Lung (tissue), 12 donors: ENCODE results near the gene RPL36. TPM values are rescaled to one million over a fixed set of nuclear protein-coding genes. Genes with fewer than 3 reads are reported as not detected.
A peak's percentile ranks its signal among the peaks of the same experiment; 100 is the strongest.

Experiments
- ATAC-seq: fragments of 200-7000 bp; cut with Tn5 transposase; one replicate; pipeline ENCODE4 v1.9.1; 2020; ENCODE audit warnings: moderate number of reproducible peaks; ENCODE audit not compliant: insufficient read depth, low FRiP score
- DNase-seq, 3 donors: peaks; one replicate each; pipeline ENCODE4 v3.0.0-alpha.2; 2013 to 2017
- H3K27ac ChIP-seq, 2 donors: one replicate each; pipeline ENCODE4 v1.5.1; 2013; ENCODE audit warnings: mild to moderate bottlenecking in 2 of 2, moderate library complexity in 2 of 2, control low read depth in 1 of 2, inconsistent platforms in 1 of 2, low read depth in 1 of 2, low read length in 1 of 2
- H3K27me3 ChIP-seq, 3 donors: one replicate each; pipeline ENCODE4 v1.5.1; 2013; ENCODE audit warnings: low read length in 2 of 3; ENCODE audit not compliant: control insufficient read depth in 3 of 3, insufficient read depth in 3 of 3
- H3K36me3 ChIP-seq, 4 donors: one replicate each; pipeline ENCODE4 v1.5.1; 2013; ENCODE audit warnings: low read length in 4 of 4, mild to moderate bottlenecking in 1 of 4, moderate library complexity in 1 of 4; ENCODE audit not compliant: control insufficient read depth in 4 of 4, insufficient read depth in 4 of 4
- H3K4me1 ChIP-seq, 5 donors: one replicate each; pipeline ENCODE4 v1.5.1; 2013; ENCODE audit warnings: low read length in 5 of 5, mild to moderate bottlenecking in 2 of 5, moderate library complexity in 1 of 5; ENCODE audit not compliant: control insufficient read depth in 5 of 5, insufficient read depth in 5 of 5
- H3K4me3 ChIP-seq: one replicate; pipeline ENCODE4 v1.5.1; 2013; ENCODE audit warnings: mild to moderate bottlenecking, control low read depth, moderate library complexity
- H3K9ac ChIP-seq, 2 donors: one replicate each; pipeline ENCODE4 v1.5.1; 2013; ENCODE audit warnings: low read length in 2 of 2, control low read depth in 1 of 2; ENCODE audit not compliant: insufficient read depth in 1 of 2
- H3K9me3 ChIP-seq, 4 donors: one replicate each; pipeline ENCODE4 v1.5.1; 2013; ENCODE audit warnings: low read length in 3 of 4, mild to moderate bottlenecking in 1 of 4, moderate library complexity in 1 of 4; ENCODE audit not compliant: control insufficient read depth in 4 of 4, insufficient read depth in 3 of 4
- CTCF ChIP-seq: IDR thresholded peaks from 2 replicates; pipeline ENCODE4 v1.5.1; 2012; ENCODE audit warnings: mild to moderate bottlenecking; ENCODE audit errors: control extremely low read depth, extremely low read depth
- WGBS, 2 donors: extraction: QIAGEN DNeasy Blood & Tissue Kit; methylation state at CpG; one replicate each; pipeline ENCODE4 v1.1.7; 2013; 5-methylcytosine and 5-hydroxymethylcytosine counted together
- polyA plus RNA-seq, 2 donors: library from polyadenylated mRNA; stranded (reverse); fragments of 200-250 nt; gene quantifications; one replicate each; pipeline ENCODE4 v1.2.1, GENCODE V29; 2013
- total RNA-seq, 2 donors: library from RNA; depleted of rRNA in 1 of 2; stranded (reverse); fragments of >200 nt in 1 of 2; gene quantifications; one replicate each; pipeline ENCODE4 v1.2.1, GENCODE V29; 2014 to 2021
- donor health status: control.
- donor health status: control.
- donor health status: Bipolar disorder and iron deficiency.
- donor health status: healthy.
- donor health status: DM: yes; HTN: yes; CAD: no.

The RPL36 gene
- total and polyA plus RNA-seq, 4 donors: 309 to 1,934 (median 702) TPM

DNA sequence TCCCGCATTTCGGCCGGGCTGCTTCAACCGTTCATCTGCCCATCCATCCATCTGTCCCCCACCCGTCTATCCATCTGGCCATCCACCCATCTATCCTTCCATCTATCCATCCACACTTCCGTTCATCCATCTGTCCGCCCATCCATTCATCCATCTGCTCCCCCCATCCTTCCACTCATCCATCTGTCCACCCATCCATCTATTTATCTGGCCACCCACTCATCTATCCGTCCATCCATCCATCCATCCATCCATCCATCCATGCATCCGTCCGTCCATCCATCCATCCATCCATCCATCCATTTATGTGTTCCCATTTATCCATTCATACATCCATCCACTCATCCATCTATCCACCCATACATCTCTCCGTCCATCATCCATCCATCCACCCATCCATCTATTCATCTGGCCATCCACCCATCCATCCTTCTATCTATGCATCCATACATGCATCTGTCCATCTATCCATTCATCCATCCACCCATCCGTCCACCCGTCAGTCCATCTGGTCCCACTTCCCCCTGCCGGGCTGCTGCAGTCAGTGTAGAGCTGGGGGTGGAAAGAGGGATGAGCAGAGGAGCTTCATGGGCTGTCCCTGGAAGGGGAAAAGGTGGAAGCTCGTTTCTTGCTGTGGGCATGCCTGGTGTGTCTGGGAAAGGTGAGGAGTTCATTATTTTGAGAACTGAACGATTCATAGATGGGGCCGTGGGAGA is 8.5 kb upstream of the RPL36 start:
- ATAC-seq: no peak
- H3K9ac ChIP-seq: peak overlapping the region; percentile 46 to 56
- H3K9me3 ChIP-seq: no peaks in the 10 kb centered on the region
- TF ChIP-seq CTCF: no peak
- DNase-seq: no peak
- peaks cover 0 to 11% (median 6%) of the 10 kb centered on the region in 5 donors for H3K4me1 ChIP-seq
- H3K36me3 ChIP-seq: peaks cover 0 to 7% (median 0%) of the 10 kb centered on the region in 4 donors
- WGBS, 2 donors: 65% methylated on average over 17 of the region's 17 CpGs
- no peak overlapping the region for H3K27ac ChIP-seq
- H3K4me3 ChIP-seq: peak overlapping the region; percentile 46
- H3K27me3 ChIP-seq: no peaks in the 10 kb centered on the region

DNA sequence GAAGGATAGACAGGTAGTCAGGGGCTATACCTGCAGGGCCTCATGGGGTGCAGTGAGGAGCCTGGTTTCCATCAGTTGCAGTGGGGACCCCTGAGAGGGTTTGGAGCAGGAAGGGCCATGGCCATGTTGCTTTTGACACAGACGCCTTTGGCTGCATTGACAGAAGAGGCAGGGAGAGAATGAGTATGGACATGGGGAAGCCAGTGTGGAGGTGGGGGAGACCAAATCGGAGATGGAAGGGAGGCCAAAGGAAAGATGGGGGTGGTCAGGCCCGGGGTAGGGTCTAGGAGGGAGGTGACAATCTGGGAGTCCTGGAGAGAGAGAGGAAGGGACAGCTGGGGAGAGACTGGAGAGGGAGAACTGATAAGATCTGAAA is 8.0 kb upstream of the RPL36 start:
- Histone ChIP-seq H3K4me3 (no peak overlapping the region), H3K27ac (no peak overlapping the region), H3K27me3 (no peaks in the 10 kb centered on the region), H3K9ac (no peak overlapping the region), H3K4me1 (peaks cover 0 to 11% (median 6%) of the 10 kb centered on the region in 5 donors), H3K36me3 (peaks cover 0 to 7% (median 0%) of the 10 kb centered on the region in 4 donors), H3K9me3 (no peaks in the 10 kb centered on the region)
- WGBS, 2 donors: 86 to 93% methylated on average over 3 of the region's 3 CpGs
- no peak for TF ChIP-seq CTCF
- DNase-seq (no peak), ATAC-seq (no peak)

DNA sequence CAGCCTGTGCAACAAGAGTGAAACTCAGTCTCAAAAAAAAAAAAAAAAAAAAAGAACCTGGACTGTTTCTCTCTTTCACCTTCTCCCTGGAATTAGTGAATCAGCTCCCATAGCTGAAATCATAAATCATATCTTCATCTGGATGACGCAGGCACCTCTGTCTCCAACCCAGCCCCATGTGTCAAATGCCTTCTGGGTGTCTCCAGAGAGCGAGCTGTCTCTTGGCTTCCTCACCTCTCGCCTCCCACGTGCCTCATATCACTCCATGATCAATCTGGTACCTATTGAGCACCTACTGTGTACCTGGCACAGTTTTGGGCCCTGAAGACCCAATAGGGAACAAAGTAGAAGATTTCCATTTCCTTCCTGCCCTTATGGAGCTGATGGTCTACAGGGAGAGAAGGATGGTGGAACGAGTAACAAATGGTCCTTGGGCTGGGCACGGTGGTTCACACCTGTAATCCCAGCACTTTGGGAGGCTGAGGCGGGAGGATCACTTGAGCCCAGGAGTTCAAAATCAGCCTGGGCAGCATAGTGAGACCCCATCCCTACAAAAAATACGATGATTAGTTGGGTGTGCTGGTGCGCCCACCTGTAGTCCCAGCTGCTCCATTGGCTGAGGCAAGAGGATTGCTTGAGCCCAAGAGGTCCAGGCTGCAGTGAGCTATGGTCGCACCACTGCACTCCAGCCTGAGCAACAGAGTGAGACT is 6.8 kb upstream of the RPL36 start:
- H3K9me3 ChIP-seq: no peaks in the 10 kb centered on the region
- no peak for DNase-seq
- no peak for TF ChIP-seq CTCF
- H3K36me3 ChIP-seq: peaks cover 0 to 2% (median 0%) of the 10 kb centered on the region in 4 donors
- no peaks in the 10 kb centered on the region for H3K27me3 ChIP-seq
- no peak for ATAC-seq
- no peak overlapping the region for H3K4me3 ChIP-seq
- H3K4me1 ChIP-seq: peaks cover 0 to 15% (median 6%) of the 10 kb centered on the region in 5 donors
- no peak overlapping the region for H3K27ac ChIP-seq
- H3K9ac ChIP-seq: no peak overlapping the region
- 94 to 97% methylated on average over 10 of the region's 10 CpGs for WGBS, 2 donors
